PC-9 (cell line): Measurements from ENCODE around the gene LRRFIP1.

Source experiments
- EZH2 ChIP-seq: fragments of 200-600 bp; sonication (generic); IDR thresholded peaks from 2 replicates; pipeline ENCODE4 v1.8.0; 2017; ENCODE audit warnings: antibody characterized with exemption, low read depth
- TF ChIP-seq, protein P1 (sequence below): fragments of 200-600 bp; sonication (generic); conservative IDR thresholded peaks from 2 replicates; pipeline ENCODE4 v1.6.1; 2017; ENCODE audit warnings: mixed run types, antibody characterized with exemption, mild to moderate bottlenecking, moderate library complexity

DNA sequence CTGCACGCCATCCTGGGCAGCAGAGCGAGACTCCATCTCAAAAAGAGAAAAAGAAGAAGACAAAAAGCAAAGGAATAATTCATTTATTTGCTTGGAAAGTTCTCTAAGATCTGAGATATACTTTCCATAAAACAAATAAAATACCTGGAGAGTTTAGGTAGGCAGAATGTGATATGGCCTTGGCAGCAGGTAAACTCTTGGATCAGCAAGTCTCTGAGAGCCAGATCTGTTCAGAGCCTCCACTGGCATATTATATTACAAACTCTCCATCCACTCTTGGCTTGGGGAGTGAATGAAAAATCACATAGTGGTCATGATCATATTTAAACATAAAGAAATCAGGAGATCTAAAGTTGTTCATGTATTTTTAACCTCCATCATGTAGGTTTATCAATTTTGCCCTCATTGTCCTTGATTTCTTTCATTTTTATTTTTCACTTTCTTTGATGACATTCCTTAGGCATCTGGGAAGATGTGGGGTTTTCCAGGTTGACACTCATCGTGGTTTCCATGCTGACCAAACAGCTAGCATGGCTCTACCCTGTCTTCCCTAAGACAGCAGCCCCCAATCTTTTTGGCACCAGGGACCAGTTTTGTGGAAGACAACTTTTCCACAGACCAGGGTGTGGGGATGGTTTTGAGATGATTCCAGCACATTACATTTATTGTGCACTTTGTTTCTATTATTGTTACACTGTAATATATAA is 10.2 kb downstream of the LRRFIP1 start:
- TF ChIP-seq, protein P1, sequence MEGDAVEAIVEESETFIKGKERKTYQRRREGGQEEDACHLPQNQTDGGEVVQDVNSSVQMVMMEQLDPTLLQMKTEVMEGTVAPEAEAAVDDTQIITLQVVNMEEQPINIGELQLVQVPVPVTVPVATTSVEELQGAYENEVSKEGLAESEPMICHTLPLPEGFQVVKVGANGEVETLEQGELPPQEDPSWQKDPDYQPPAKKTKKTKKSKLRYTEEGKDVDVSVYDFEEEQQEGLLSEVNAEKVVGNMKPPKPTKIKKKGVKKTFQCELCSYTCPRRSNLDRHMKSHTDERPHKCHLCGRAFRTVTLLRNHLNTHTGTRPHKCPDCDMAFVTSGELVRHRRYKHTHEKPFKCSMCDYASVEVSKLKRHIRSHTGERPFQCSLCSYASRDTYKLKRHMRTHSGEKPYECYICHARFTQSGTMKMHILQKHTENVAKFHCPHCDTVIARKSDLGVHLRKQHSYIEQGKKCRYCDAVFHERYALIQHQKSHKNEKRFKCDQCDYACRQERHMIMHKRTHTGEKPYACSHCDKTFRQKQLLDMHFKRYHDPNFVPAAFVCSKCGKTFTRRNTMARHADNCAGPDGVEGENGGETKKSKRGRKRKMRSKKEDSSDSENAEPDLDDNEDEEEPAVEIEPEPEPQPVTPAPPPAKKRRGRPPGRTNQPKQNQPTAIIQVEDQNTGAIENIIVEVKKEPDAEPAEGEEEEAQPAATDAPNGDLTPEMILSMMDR: no peak
- TF ChIP-seq EZH2: no peak
